Glutamatergic neuron (in vitro differentiated cells): ENCODE measurements around the gene SNAPC3. TPM values are rescaled to one million over a fixed set of nuclear protein-coding genes. Genes with fewer than 3 reads are reported as not detected.

Experiments used
- DNase-seq: peaks from one replicate; pipeline ENCODE4 v3.0.0; 2022
- H3K27ac Mint-ChIP-seq: one replicate; pipeline ENCODE4 v1.8.0; 2020; ENCODE audit warnings: mild to moderate bottlenecking, mixed read lengths, inconsistent platforms; ENCODE audit not compliant: unreplicated experiment
- H3K27me3 Mint-ChIP-seq: one replicate; pipeline ENCODE4 v1.8.0; 2020; ENCODE audit warnings: mild to moderate bottlenecking, moderate library complexity, mixed read lengths, inconsistent platforms; ENCODE audit not compliant: unreplicated experiment
- H3K36me3 Mint-ChIP-seq: one replicate; pipeline ENCODE4 v1.8.0; 2020; ENCODE audit warnings: mild to moderate bottlenecking, mixed read lengths, inconsistent platforms; ENCODE audit not compliant: unreplicated experiment
- H3K4me1 Mint-ChIP-seq: one replicate; pipeline ENCODE4 v1.8.0; 2020; ENCODE audit warnings: mild to moderate bottlenecking, low read depth, mixed read lengths, inconsistent platforms; ENCODE audit not compliant: unreplicated experiment
- H3K4me3 Mint-ChIP-seq: one replicate; pipeline ENCODE4 v1.8.0; 2020; ENCODE audit warnings: mild to moderate bottlenecking, mixed read lengths, inconsistent platforms; ENCODE audit not compliant: unreplicated experiment
- H3K9me3 Mint-ChIP-seq: one replicate; pipeline ENCODE4 v1.8.0; 2020; ENCODE audit warnings: mild to moderate bottlenecking, moderate library complexity, mixed read lengths, inconsistent platforms; ENCODE audit not compliant: unreplicated experiment
- CTCF ChIP-seq: fragments of 200-600 bp; sonication (generic); IDR thresholded peaks from one replicate; pipeline ENCODE4 v1.5.0; 2021; ENCODE audit not compliant: partially characterized antibody, unreplicated experiment
- total RNA-seq: library from RNA; stranded (reverse); fragmentation: NEBNext Ultra II Directional; extraction: Animal tissue kit (Norgen Biotek cat#: 25700); gene quantifications from one replicate; pipeline ENCODE4 v1.2.1, GENCODE V29; 2021; ENCODE audit not compliant: unreplicated experiment

Gene SNAPC3
- total RNA-seq, 1 donor from 2014 or later, result 104 TPM

GRCh38 chr9:15509931-15510788 lies 87.5 kb downstream of the SNAPC3 start:
- no peaks in the 10 kb centered on the region for H3K36me3 Mint-ChIP-seq
- peak overlapping the region; percentile 93 for H3K27ac Mint-ChIP-seq
- peak overlapping the region; percentile 94 for H3K4me3 Mint-ChIP-seq
- peaks cover 12% of the 10 kb centered on the region for H3K4me1 Mint-ChIP-seq
- TF ChIP-seq CTCF, result no peak
- DNase-seq, result peak; percentile 78
- peaks cover 8% of the 10 kb centered on the region for H3K27me3 Mint-ChIP-seq
- H3K9me3 Mint-ChIP-seq, result peaks cover 9% of the 10 kb centered on the region

- Mint-ChIP-seq H3K27ac (peak within 1 kb of the TSS; percentile 100), H3K9me3 (peaks cover 11% of the 10 kb centered on the region), H3K36me3 (no peaks in the 10 kb centered on the region), H3K4me3 (peak within 1 kb of the TSS; percentile 94), H3K27me3 (peaks cover 8% of the 10 kb centered on the region), H3K4me1 (peaks cover 12% of the 10 kb centered on the region)
- peak; percentile 85 for DNase-seq
- peak; percentile 61 for TF ChIP-seq CTCF
These were observed 88.3 kb downstream of the SNAPC3 start, which contains the start of gene PSIP1 for GRCh38 chr9:15510789-15511575. PSIP1 (minus strand) TSS chr9:15510970; CDS start chr9:15510188, 782 bp downstream.

Other genes starting within 250 kb of the SNAPC3 start
- 3.1 TPM for gene TTC39B, start 115.7 kb upstream of the SNAPC3 start, total RNA-seq
- gene PSIP1, start 88.1 kb downstream of the SNAPC3 start, total RNA-seq, result 114 TPM
- gene CCDC171, start 130.2 kb downstream of the SNAPC3 start, total RNA-seq, result 3.2 TPM